ENCODE results near the gene PLCH1.

DNA sequence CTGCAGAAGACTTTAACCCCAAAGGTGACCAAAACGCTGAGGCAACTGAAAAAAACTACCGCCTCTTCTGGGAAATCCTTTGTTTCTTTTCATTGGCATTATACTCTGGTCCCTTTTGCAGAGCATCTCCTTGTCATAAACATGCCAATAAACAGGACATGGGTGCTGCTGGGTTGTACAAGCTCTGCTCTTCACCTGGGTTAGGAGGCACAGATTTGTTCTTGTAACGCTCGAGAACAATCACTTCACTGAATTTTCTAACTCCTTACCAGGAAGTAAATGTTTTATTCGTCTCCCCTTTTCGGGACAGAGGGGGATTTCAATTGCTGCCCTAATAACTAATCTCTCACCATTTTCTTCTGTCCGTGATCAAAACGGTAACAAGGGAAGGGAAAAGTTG is 1.3 kb downstream of the PLCH1 start:
- no peak for TF ChIP-seq POLR2A (IDR thresholded peaks at IDR 0.05)
- TF ChIP-seq, protein P1, sequence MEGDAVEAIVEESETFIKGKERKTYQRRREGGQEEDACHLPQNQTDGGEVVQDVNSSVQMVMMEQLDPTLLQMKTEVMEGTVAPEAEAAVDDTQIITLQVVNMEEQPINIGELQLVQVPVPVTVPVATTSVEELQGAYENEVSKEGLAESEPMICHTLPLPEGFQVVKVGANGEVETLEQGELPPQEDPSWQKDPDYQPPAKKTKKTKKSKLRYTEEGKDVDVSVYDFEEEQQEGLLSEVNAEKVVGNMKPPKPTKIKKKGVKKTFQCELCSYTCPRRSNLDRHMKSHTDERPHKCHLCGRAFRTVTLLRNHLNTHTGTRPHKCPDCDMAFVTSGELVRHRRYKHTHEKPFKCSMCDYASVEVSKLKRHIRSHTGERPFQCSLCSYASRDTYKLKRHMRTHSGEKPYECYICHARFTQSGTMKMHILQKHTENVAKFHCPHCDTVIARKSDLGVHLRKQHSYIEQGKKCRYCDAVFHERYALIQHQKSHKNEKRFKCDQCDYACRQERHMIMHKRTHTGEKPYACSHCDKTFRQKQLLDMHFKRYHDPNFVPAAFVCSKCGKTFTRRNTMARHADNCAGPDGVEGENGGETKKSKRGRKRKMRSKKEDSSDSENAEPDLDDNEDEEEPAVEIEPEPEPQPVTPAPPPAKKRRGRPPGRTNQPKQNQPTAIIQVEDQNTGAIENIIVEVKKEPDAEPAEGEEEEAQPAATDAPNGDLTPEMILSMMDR (IDR thresholded peaks at IDR 0.05): no peak
- no peak for TF ChIP-seq EP300 (IDR thresholded peaks at IDR 0.05)

Measured in tibial nerve (tissue), 4 donors.